ENCODE measurements around the gene SPAG7.
"Not testable (repeated sequence)": the region's sequence is repeated elsewhere in the genome, so short reads cannot be mapped to it uniquely, and the experiment has no call there.

SPAG7 gene

DNA sequence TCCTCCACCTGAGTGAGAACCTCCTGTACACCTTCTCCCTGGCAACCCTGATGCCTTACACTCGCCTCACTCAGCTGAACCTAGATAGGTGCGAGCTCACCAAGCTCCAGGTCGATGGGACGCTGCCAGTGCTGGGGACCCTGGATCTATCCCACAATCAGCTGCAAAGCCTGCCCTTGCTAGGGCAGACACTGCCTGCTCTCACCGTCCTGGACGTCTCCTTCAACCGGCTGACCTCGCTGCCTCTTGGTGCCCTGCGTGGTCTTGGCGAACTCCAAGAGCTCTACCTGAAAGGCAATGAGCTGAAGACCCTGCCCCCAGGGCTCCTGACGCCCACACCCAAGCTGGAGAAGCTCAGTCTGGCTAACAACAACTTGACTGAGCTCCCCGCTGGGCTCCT lies 34.9 kb downstream of the SPAG7 start:
- DNase-seq (ENCODE audit: extremely low read depth, low read depth), result no peak
- TF ChIP-seq, protein P1, sequence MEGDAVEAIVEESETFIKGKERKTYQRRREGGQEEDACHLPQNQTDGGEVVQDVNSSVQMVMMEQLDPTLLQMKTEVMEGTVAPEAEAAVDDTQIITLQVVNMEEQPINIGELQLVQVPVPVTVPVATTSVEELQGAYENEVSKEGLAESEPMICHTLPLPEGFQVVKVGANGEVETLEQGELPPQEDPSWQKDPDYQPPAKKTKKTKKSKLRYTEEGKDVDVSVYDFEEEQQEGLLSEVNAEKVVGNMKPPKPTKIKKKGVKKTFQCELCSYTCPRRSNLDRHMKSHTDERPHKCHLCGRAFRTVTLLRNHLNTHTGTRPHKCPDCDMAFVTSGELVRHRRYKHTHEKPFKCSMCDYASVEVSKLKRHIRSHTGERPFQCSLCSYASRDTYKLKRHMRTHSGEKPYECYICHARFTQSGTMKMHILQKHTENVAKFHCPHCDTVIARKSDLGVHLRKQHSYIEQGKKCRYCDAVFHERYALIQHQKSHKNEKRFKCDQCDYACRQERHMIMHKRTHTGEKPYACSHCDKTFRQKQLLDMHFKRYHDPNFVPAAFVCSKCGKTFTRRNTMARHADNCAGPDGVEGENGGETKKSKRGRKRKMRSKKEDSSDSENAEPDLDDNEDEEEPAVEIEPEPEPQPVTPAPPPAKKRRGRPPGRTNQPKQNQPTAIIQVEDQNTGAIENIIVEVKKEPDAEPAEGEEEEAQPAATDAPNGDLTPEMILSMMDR (IDR thresholded peaks at IDR 0.05; ENCODE audit: low read depth, low read length, missing control alignments), result no peak
- H3K4me3 ChIP-seq (replicated peaks; ENCODE audit: low read depth, low read length), result no peak overlapping the region

DNA sequence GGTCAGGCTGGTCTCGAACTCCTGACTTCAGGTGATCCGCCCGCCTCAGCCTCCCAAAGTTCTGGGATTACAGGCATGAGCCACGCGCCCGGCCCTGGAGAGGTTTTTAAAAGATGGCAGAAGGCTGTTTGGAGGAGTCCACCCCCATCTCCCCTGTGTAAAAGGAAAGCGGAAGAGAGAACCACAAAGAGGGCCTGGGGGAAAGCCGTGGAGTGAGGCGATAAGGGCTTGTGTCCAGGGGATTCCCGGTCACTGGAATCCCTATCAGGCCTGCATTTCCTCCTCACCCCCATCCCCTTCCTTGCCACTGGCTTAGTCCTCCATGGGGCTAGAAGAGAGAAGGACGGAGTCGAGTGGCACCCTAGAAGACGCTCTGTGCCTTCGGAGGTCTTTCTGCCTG lies 35.7 kb downstream of the SPAG7 start, which contains the start of gene GP1BA:
TSS of gene GP1BA (plus strand) at position 315 of the 400 bp plus-strand sequence. CDS start 328 bp downstream, outside the sequence.
- H3K4me3 ChIP-seq (replicated peaks; ENCODE audit: low read depth, low read length), result no peak within 1 kb of the TSS
- TF ChIP-seq, protein P1 (IDR thresholded peaks at IDR 0.05; ENCODE audit: low read depth, low read length, missing control alignments), result no peak
- DNase-seq (ENCODE audit: extremely low read depth, low read depth), result no peak

DNA sequence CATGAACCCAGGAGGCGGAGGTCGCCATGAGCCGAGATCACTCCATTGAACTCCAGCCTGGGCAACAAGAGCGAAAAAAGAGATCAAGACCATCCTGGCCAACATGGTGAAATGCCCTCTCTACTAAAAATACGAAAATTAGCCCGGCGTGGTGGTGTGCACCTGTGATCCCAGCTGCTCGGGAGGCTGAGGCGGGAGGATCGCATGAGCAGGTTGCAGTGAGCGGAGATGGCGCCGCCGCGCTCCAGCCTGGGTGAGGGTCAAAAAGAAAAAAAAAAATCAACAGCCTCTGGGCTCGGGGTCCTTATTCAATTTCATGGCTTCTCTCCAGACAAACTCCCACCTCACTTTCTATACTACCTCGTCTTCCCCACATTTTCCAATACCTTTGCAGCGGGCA lies 38.7 kb downstream of the SPAG7 start:
- no peak overlapping the region for H3K4me3 ChIP-seq (replicated peaks; ENCODE audit: low read depth, low read length)
- TF ChIP-seq, protein P1 (IDR thresholded peaks at IDR 0.05; ENCODE audit: low read depth, low read length, missing control alignments), result no peak
- no peak for DNase-seq (ENCODE audit: extremely low read depth, low read depth)

DNA sequence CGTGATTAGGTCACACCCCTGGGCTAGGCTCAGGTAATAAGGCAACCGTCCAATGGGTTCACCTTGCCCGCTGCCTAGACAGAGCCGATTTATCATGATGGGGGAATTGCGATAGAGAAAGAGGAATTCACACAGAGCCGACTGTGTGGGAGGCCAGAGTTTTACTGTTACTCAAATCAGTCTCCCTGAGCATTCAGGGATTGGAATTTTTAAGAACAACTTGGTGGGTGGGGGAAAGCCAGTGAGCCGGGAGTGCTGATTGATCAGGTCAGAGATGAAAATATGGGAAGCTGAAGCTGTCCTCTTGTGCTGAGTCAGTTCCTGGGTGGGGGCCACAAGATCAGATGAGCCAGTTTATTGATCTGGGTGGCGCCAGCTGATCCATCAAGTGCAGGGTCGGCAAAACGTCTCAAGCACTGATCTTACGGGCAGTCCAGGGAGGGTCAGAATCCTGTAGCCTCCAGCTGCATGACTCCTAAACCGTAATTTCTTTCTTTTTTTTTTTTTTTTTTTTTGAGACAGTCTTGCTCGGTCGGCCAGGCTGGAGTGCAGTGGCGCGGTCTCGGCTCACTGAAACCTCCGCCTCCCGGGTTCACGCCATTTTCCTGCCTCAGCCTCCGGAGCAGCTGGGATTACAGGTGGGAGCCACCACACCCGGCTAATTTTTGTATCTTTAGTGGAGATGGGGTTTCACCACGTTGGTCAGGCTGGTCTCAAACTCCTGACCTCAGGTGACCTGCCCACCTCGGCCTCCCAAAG lies 40.9 kb downstream of the SPAG7 start:
- not testable (repeated sequence) for DNase-seq (ENCODE audit: extremely low read depth, low read depth); H3K4me3 ChIP-seq (replicated peaks; ENCODE audit: low read depth, low read length)

DNA sequence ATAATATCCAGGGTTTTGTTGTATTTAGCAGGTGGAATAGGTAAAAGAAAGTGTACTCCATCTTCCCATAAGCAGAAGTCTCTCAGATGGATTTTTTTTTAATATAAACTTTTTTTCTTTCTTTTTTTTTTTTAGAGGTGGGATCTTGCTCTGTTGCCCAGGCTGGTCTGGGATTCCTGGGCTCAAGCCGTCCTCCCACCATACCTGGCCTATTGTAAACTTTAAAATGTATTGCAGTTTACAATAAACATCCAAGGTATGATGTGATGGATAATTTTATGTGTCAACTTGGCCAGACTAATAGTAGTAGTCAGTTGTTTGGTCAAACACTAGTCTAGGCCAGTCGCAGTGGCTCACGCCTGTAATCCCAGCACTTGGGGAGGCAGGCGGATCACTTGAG lies 46.3 kb downstream of the SPAG7 start:
- H3K4me3 ChIP-seq (replicated peaks; ENCODE audit: low read depth, low read length), result no peak overlapping the region
- no peak for DNase-seq (ENCODE audit: extremely low read depth, low read depth)
- TF ChIP-seq, protein P1 (IDR thresholded peaks at IDR 0.05; ENCODE audit: low read depth, low read length, missing control alignments), result no peak

DNA sequence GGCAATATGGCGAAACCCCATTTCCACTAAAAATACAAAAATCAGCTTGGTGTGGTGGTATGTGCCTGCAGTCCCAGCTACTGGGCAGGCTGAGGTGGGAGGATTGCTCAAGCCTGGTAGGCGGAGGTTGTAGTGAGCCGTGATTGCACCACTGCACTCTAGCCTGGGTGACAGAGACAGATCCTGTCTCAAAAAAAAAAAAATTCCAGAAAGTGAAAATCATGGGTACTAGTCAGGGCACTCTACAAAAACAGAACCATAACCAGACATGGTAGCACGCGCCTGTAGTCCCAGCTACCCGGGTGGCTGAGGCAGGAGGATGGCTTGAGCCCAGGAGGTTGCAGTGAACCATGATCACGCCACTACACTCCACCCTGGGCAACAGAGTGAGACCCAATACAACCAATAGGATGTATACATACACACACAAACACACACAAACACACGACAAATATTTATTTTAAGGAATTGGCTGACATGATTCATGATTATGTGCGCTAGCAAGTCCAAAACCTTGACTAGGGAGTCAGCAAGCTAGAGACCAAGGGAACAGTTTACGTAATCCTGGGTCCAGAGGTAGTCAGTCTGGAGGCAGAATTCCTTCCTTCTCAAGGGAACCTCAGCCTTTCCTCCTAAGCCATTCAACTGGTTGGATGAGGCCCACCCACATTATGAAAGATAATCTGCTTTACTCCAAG lies 47.1 kb downstream of the SPAG7 start:
- no peak for DNase-seq (ENCODE audit: extremely low read depth, low read depth)
- TF ChIP-seq, protein P1 (IDR thresholded peaks at IDR 0.05; ENCODE audit: low read depth, low read length, missing control alignments), result no peak

DNA sequence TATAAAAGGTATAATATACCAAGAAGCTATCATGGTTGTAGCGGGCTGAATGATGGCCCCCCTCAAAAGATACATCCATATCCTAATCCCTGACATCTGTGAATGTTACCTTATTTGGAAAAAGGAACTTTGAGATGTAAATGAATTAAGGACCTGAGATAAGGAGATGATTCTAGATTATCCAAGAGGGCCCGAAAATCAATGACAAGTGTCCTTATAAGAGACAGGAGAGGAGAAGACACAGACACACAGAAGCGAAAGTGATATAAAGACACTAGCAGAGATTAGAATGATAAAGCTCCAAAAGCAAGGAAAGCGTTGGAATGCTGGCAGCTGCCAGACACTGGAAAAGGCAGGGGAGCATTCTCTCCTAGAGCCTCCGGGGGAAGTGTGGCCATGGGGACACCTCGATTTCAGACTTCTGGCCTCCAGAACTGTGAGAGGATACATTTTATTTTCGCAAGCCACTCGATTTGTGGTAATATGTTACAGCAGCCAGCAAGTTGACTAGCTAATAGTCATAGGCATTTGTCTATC lies 48.0 kb downstream of the SPAG7 start:
- no peak overlapping the region for H3K4me3 ChIP-seq (replicated peaks; ENCODE audit: low read depth, low read length)
- DNase-seq (ENCODE audit: extremely low read depth, low read depth), result no peak
- TF ChIP-seq, protein P1 (IDR thresholded peaks at IDR 0.05; ENCODE audit: low read depth, low read length, missing control alignments), result no peak

More for the DNA sequence above, 47.1 kb downstream of the SPAG7 start:
- H3K4me3 ChIP-seq (replicated peaks; ENCODE audit: low read depth, low read length), result no peak overlapping the region

DNA sequence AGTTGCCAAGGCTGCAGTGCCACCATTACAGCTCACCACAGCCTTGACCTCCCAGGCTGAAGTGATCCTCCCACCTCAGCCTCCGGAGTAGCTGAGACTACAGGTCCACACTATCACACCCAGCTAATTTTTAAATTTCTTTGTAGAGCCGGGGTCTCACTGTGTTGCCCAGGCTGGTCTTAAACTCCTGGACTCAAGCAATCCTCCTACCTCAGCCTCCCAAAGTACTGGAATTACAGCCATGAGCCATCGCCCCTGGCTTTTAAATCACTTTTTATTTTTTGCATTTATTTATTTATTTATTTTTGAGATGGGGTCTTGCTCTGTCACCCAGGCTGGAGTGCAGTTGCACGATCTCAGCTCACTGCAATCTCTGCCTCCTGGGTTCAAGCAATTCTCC lies 53.1 kb downstream of the SPAG7 start:
- not testable (repeated sequence) for H3K4me3 ChIP-seq (replicated peaks; ENCODE audit: low read depth, low read length); DNase-seq (ENCODE audit: extremely low read depth, low read depth)
